Keratinocyte (primary cell): ENCODE data around the gene GRIA2. TPM values are rescaled to one million over a fixed set of nuclear protein-coding genes. Genes with fewer than 3 reads are reported as not detected.
"Not testable (repeated sequence)": the region's sequence is repeated elsewhere in the genome, so short reads cannot be mapped to it uniquely, and the experiment has no call there.

Source experiments
- DNase-seq: peaks from one replicate; pipeline ENCODE4 v3.0.0-alpha.2; 2011; ENCODE audit warnings: low read depth, missing footprints, low spot score
- FAIRE-seq: peaks from 2 replicates; lab custom pipeline; 2011; peaks lifted over from hg19 to GRCh38; lab: Jason Lieb, UNC
- H2AFZ ChIP-seq: 2 replicates; pipeline ENCODE4 v1.6.0; 2012; ENCODE audit warnings: low read length, control low read depth, inconsistent platforms; ENCODE audit not compliant: control insufficient read depth
- H3K27ac ChIP-seq: 2 replicates; pipeline ENCODE4 v1.5.1; 2011; ENCODE audit warnings: low read length; ENCODE audit not compliant: control insufficient read depth, insufficient read depth
- H3K27me3 ChIP-seq: 3 replicates; pipeline ENCODE4 v1.6.0; 2011; ENCODE audit warnings: low read length; ENCODE audit not compliant: control insufficient read depth, insufficient read depth; ENCODE audit errors: extremely low read depth
- H3K36me3 ChIP-seq, 2 experiments: 2 replicates in 1 of 2; 3 replicates in 1 of 2; pipeline ENCODE4 v1.5.1; 2011; ENCODE audit warnings: low read length in 2 of 2, mild to moderate bottlenecking in 1 of 2; ENCODE audit not compliant: control insufficient read depth in 2 of 2, insufficient read depth in 2 of 2; ENCODE audit errors: extremely low read depth in 1 of 2
- H3K4me1 ChIP-seq: 3 replicates; pipeline ENCODE4 v1.5.1; 2011; ENCODE audit warnings: low read length; ENCODE audit not compliant: control insufficient read depth, insufficient read depth; ENCODE audit errors: extremely low read depth
- H3K4me2 ChIP-seq: 3 replicates; pipeline ENCODE4 v1.6.0; 2011; ENCODE audit warnings: low read depth, low read length; ENCODE audit not compliant: control insufficient read depth, insufficient read depth; ENCODE audit errors: extremely low read depth
- H3K4me3 ChIP-seq, 3 experiments: fragments of 200-600 bp in 1 of 3; sonication (generic) in 1 of 3; 2 replicates in 2 of 3; 3 replicates in 1 of 3; pipeline ENCODE4 v1.5.1; 2011 to 2016; ENCODE audit warnings: low read length in 3 of 3, mild to moderate bottlenecking in 3 of 3, control low read depth in 2 of 3, inconsistent platforms in 1 of 3, low read depth in 1 of 3, mixed read lengths in 1 of 3, mixed run types in 1 of 3, moderate library complexity in 1 of 3; ENCODE audit not compliant: control insufficient read depth in 2 of 3, insufficient read depth in 2 of 3; ENCODE audit errors: extremely low read depth in 1 of 3
- H3K79me2 ChIP-seq: 2 replicates; pipeline ENCODE4 v1.6.0; 2012; ENCODE audit warnings: low read length; ENCODE audit not compliant: control insufficient read depth, insufficient read depth
- H3K9ac ChIP-seq: 3 replicates; pipeline ENCODE4 v1.6.0; 2011; ENCODE audit warnings: low read length; ENCODE audit not compliant: control insufficient read depth, insufficient read depth; ENCODE audit errors: extremely low read depth
- H3K9me1 ChIP-seq: 3 replicates; pipeline ENCODE4 v1.6.0; 2011; ENCODE audit warnings: low read length; ENCODE audit not compliant: control insufficient read depth, insufficient read depth; ENCODE audit errors: extremely low read depth
- H3K9me3 ChIP-seq: 2 replicates; pipeline ENCODE4 v1.5.1; 2012; ENCODE audit warnings: low read depth, low read length; ENCODE audit not compliant: control insufficient read depth
- H4K20me1 ChIP-seq: 3 replicates; pipeline ENCODE4 v1.6.0; 2011; ENCODE audit warnings: low read length; ENCODE audit not compliant: control insufficient read depth, insufficient read depth; ENCODE audit errors: extremely low read depth
- CTCF ChIP-seq, 3 experiments: IDR thresholded peaks in 1 of 3; conservative IDR thresholded peaks in 1 of 3; optimal IDR thresholded peaks in 1 of 3; 2 replicates in 2 of 3; 3 replicates in 1 of 3; pipeline versions ENCODE3 to v1.5.1; 2011; ENCODE audit warnings: low read length in 3 of 3, mild to moderate bottlenecking in 3 of 3, moderate library complexity in 2 of 3, control low read depth in 1 of 3, inconsistent platforms in 1 of 3; ENCODE audit not compliant: insufficient read depth in 2 of 3; ENCODE audit errors: extremely low read depth in 1 of 3
- EZH2 ChIP-seq: IDR thresholded peaks from one replicate; pipeline ENCODE4 v1.6.1; 2012; ENCODE audit warnings: inconsistent platforms, mild to moderate bottlenecking, low read length, moderate library complexity
- dilution Hi-C: fragments of 300-500 bp; cut with MboI; formaldehyde crosslinking; loops from one replicate; pipeline ENCODE4 v1.7.0; 2020; ENCODE audit warnings: low sequenced_read_pairs; ENCODE audit not compliant: extremely low pct_ligation_motif_present
- polyA minus RNA-seq, 3 experiments: library from RNA; depleted of rRNA, polyadenylated mRNA; stranded (reverse); fragments of >200 nt; gene quantifications; 1 replicate in 1 of 3; 2 replicates in 1 of 3; 3 replicates in 1 of 3; pipeline ENCODE4 v1.2.3, GENCODE V29; 2011
- polyA plus RNA-seq, 5 experiments: library from polyadenylated mRNA; depleted of rRNA in 3 of 5; stranded (reverse) in 3 of 5; stranded (forward) in 1 of 5; unstranded in 1 of 5; fragments of >200 nt; gene quantifications; 1 replicate in 1 of 5; 2 replicates in 3 of 5; 3 replicates in 1 of 5; pipeline versions ENCODE4 v1.2.1 to v1.2.3, GENCODE V29; 2011 to 2012; ENCODE audit warnings: missing spikeins in 2 of 5, low read depth in 1 of 5, low replicate concordance in 1 of 5

GRIA2 gene
- polyA plus RNA-seq (not detected in 3 replicates), polyA minus RNA-seq (not detected in 3 replicates)
- polyA plus RNA-seq (2011; ENCODE audit: low read depth), result not detected
- not detected in 2 replicates for polyA plus RNA-seq (2011; cell fraction: cytosol; rRNA removed)
- polyA plus RNA-seq (2011; cell fraction: nucleus; rRNA removed), result not detected in 2 replicates
- polyA plus RNA-seq (2012; ENCODE audit: low replicate concordance), result not detected in 2 replicates
- polyA minus RNA-seq (2011; cell fraction: cytosol; rRNA and poly(A)+ RNA removed), result not detected
- polyA minus RNA-seq (2011; cell fraction: nucleus; rRNA and poly(A)+ RNA removed), result not detected in 2 replicates

DNA sequence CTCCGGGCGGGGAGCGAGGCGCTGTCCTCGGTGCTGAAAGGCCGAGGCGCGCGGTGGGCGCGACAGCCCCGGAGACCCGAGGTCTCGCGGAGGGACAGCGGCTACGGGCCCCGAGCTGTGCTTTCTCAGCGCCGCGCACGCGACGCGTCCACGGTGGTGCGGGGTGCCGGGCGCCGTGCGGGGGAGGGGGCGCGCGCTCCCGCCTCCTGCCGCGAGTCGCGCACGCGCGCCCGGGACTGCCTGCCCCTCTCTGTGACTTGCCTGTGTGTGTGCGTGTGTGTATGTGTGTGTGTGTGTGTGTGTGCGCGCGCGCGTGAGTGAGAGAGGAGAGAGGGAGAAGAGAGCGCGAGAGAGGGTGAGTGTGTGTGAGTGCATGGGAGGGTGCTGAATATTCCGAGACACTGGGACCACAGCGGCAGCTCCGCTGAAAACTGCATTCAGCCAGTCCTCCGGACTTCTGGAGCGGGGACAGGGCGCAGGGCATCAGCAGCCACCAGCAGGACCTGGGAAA lies at the start of gene GRIA2:
Gene GRIA2, plus strand, starts transcription at position 358 of the 511 bp plus-strand sequence. CDS start 315 bp downstream, outside the sequence.
- dilution Hi-C loops, result loop anchor here (25.0 kb wide), 1 partner anchor 742 kb away; no protein-coding TSS in a partner anchor
- no peaks in the 10 kb centered on the region for H4K20me1 ChIP-seq
- no peak for TF ChIP-seq EZH2
- no peak for TF ChIP-seq CTCF (optimal IDR thresholded peaks at IDR 0.05 in 1 of 3, IDR thresholded peaks at IDR 0.05 in 1 of 3, conservative IDR thresholded peaks at IDR 0.05 in 1 of 3; ENCODE audit: extremely low read depth in 1 of 3, insufficient read depth in 2 of 3, low read length in 3 of 3)
- peaks cover 5% of the 10 kb centered on the region for H3K4me1 ChIP-seq
- DNase-seq (no peak), FAIRE-seq (no peak)
- no peaks in the 10 kb centered on the region for H3K9me3 ChIP-seq
- no peak within 1 kb of the TSS for H3K9ac ChIP-seq
- no peak within 1 kb of the TSS for H3K27ac ChIP-seq
- peaks cover 43% of the 10 kb centered on the region for H3K27me3 ChIP-seq
- no peak within 1 kb of the TSS for H2AFZ ChIP-seq
- H3K9me1 ChIP-seq, result no peaks in the 10 kb centered on the region
- H3K4me2 ChIP-seq, result peak within 1 kb of the TSS; percentile 36
- H3K36me3 ChIP-seq, result no peaks in the 10 kb centered on the region
- H3K79me2 ChIP-seq, result no peaks in the 10 kb centered on the region
- H3K4me3 ChIP-seq, result peak within 1 kb of the TSS in 1 of 3 experiments; percentile 34

DNA sequence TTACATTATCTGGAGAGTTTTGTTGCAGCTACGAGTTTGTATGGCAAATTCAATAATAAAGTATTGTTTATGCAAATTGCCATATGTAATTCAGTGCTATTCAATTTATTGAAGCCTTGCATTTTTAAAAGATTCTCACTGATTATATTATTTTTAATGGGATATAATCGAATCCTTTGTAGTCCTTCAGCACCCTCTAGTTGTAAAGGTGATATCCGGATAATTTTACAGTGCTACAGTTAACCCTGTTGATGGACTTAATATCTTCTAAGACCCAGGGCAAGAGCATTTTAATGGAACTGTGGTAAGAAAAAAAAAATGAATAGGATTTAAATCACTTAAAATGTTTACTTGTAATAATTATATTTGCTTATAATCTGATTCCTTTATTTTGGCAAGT lies 48.5 kb upstream of the GRIA2 start:
- no peaks in the 10 kb centered on the region for H3K36me3 ChIP-seq
- DNase-seq, result no peak

GRCh38 chr4:157180268-157180667 lies 40.3 kb upstream of the GRIA2 start:
- H3K4me2 ChIP-seq, H4K20me1 ChIP-seq, H3K9me3 ChIP-seq, H3K27ac ChIP-seq, DNase-seq, H3K4me3 ChIP-seq, H2AFZ ChIP-seq, H3K9me1 ChIP-seq, H3K4me1 ChIP-seq, dilution Hi-C loops, H3K79me2 ChIP-seq, H3K27me3 ChIP-seq, H3K9ac ChIP-seq, H3K36me3 ChIP-seq, FAIRE-seq: not testable (repeated sequence)

More for the DNA sequence above, 48.5 kb upstream of the GRIA2 start:
- Histone ChIP-seq H3K9me1 (no peaks in the 10 kb centered on the region), H3K79me2 (no peaks in the 10 kb centered on the region), H3K9ac (no peak overlapping the region), H3K4me2 (no peak overlapping the region), H3K9me3 (no peaks in the 10 kb centered on the region), H2AFZ (no peak overlapping the region), H3K4me3 (no peak overlapping the region), H3K27ac (no peak overlapping the region), H4K20me1 (no peaks in the 10 kb centered on the region), H3K4me1 (no peaks in the 10 kb centered on the region), H3K27me3 (no peaks in the 10 kb centered on the region)
- no peak for FAIRE-seq
- dilution Hi-C loops, result no loop called here
- TF ChIP-seq EZH2 (no peak), CTCF (optimal IDR thresholded peaks at IDR 0.05 in 1 of 3, IDR thresholded peaks at IDR 0.05 in 1 of 3, conservative IDR thresholded peaks at IDR 0.05 in 1 of 3; ENCODE audit: extremely low read depth in 1 of 3, insufficient read depth in 2 of 3, low read length in 3 of 3) (peak in 1 of 3 experiments; percentile 15)
